ENCODE results near the gene PLEKHA1.

DNA sequence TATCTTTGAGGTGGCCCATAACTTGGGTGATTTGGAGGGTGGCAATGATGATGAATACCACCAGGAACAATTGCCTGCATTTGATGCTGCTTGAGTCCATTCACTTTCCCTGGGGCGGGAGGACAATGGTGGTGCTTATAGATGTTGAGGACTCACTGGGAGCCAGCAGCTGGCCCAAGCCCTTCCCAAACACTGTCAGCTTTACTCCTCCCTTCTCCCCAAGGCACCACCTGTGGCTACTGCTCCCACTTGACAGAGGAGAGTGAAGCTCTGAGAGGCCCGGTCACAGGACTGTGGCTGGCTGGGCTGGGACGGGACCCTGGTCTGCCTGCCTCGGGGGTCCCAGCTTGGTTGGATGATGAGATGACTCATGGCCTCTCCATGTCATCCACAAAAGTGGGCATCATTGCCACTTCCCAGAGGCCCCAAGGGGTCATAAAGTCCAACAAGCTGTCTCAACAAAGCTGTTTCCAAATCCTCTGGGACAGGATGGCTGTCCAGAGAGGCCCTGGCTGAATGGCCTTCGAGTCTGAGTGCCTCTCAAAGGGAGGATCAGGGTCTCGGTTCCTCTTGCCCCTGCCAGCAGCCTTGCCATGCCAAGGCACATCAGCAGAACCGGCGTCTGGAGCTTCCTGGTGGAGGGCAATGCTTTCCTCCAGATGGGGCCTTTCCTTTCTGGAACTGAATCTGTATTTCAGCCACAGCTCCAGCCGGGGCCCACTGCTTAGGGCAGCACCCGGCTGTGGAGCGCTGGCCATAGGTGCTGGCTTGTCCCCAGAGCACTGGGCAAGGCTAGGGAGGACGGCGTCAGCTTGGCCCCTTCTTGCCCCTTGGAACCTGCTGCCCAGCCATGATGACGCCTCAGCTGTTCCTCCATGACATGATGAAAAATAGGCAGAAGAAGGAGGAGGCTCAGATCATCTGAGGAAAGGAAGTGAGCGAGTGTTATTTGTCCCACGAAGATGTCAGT, 47.0 kb upstream of the PLEKHA1 start:
- TF ChIP-seq, protein P1, sequence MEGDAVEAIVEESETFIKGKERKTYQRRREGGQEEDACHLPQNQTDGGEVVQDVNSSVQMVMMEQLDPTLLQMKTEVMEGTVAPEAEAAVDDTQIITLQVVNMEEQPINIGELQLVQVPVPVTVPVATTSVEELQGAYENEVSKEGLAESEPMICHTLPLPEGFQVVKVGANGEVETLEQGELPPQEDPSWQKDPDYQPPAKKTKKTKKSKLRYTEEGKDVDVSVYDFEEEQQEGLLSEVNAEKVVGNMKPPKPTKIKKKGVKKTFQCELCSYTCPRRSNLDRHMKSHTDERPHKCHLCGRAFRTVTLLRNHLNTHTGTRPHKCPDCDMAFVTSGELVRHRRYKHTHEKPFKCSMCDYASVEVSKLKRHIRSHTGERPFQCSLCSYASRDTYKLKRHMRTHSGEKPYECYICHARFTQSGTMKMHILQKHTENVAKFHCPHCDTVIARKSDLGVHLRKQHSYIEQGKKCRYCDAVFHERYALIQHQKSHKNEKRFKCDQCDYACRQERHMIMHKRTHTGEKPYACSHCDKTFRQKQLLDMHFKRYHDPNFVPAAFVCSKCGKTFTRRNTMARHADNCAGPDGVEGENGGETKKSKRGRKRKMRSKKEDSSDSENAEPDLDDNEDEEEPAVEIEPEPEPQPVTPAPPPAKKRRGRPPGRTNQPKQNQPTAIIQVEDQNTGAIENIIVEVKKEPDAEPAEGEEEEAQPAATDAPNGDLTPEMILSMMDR (IDR thresholded peaks at IDR 0.05), result no peak
- no peak for TF ChIP-seq POLR2A (IDR thresholded peaks at IDR 0.05)
- TF ChIP-seq POLR2AphosphoS5 (IDR thresholded peaks at IDR 0.05; ENCODE audit: insufficient read depth in 1 of 2, low read depth in 1 of 2), result no peak
